PC-9 (cell line): Measurements from ENCODE around the gene SMIM3. TPM values are rescaled to one million over a fixed set of nuclear protein-coding genes. Genes with fewer than 3 reads are reported as not detected.

Source experiments
- BruUV-seq: library from RNA; stranded (reverse); fragments of 400-500 nt; replicated peaks from 2 replicates; lab custom pipeline; 2021; lab: Mats Ljungman, UMichigan
- CTCF ChIA-PET: fragments of 300-600 bp; sonication (Branson Sonifier 250); formaldehyde crosslinking; loops from one replicate; lab custom pipeline; 2022; ENCODE audit warnings: antibody characterized with exemption; lab: Charles Lee
- POLR2A ChIA-PET: fragments of 300-600 bp; sonication (Branson Sonifier 250); formaldehyde crosslinking; loops from one replicate; lab custom pipeline; 2022; ENCODE audit warnings: antibody characterized with exemption; ENCODE audit not compliant: unreplicated experiment; lab: Charles Lee
- DNase-seq, 2 experiments: peaks; one replicate each; pipeline versions ENCODE4 v3.0.0 to v3.0.0-alpha.2; 2015 to 2022; ENCODE audit warnings: mixed read lengths in 1 of 2
- H2AFZ ChIP-seq: fragments of 200-600 bp; sonication (generic); 2 replicates; pipeline ENCODE4 v1.8.1; 2017; ENCODE audit warnings: antibody characterized with exemption
- H3F3A ChIP-seq: fragments of 200-600 bp; sonication (generic); 2 replicates; pipeline ENCODE4 v1.8.1; 2017; ENCODE audit warnings: antibody characterized with exemption, mild to moderate bottlenecking, low read depth; ENCODE audit not compliant: insufficient read depth
- H3K27ac ChIP-seq: fragments of 200-600 bp; sonication (generic); 2 replicates; pipeline ENCODE4 v1.6.1; 2016; ENCODE audit warnings: mixed run types
- H3K27me3 ChIP-seq: fragments of 200-600 bp; sonication (generic); 2 replicates; pipeline ENCODE4 v1.6.1; 2016; ENCODE audit warnings: low read depth, mixed run types; ENCODE audit not compliant: insufficient read depth
- H3K36me3 ChIP-seq: fragments of 200-600 bp; sonication (generic); 2 replicates; pipeline ENCODE4 v1.6.1; 2016; ENCODE audit warnings: low read depth, mixed run types
- H3K4me1 ChIP-seq: fragments of 200-600 bp; sonication (generic); replicated peaks from 2 replicates; pipeline ENCODE4 v1.6.1; 2016; ENCODE audit warnings: mixed run types; ENCODE audit not compliant: insufficient read depth
- H3K4me2 ChIP-seq: fragments of 200-600 bp; sonication (generic); 2 replicates; pipeline ENCODE4 v1.6.1; 2017; ENCODE audit warnings: mixed run types
- H3K4me3 ChIP-seq: fragments of 200-600 bp; sonication (generic); 2 replicates; pipeline ENCODE4 v1.6.1; 2016; ENCODE audit warnings: mixed run types
- H3K79me2 ChIP-seq: fragments of 200-600 bp; sonication (generic); 2 replicates; pipeline ENCODE4 v1.6.1; 2017; ENCODE audit warnings: low read depth, mixed run types
- H3K9me2 ChIP-seq: fragments of 200-600 bp; sonication (generic); 2 replicates; pipeline ENCODE4 v1.8.1; 2017; ENCODE audit warnings: mild to moderate bottlenecking; ENCODE audit not compliant: insufficient read depth
- H3K9me3 ChIP-seq: fragments of 200-600 bp; sonication (generic); 2 replicates; pipeline ENCODE4 v1.8.1; 2016; ENCODE audit warnings: low read depth; ENCODE audit not compliant: insufficient read depth
- H4K20me1 ChIP-seq: fragments of 200-600 bp; sonication (generic); 2 replicates; pipeline ENCODE4 v1.8.1; 2017; ENCODE audit not compliant: insufficient read depth
- CTCF ChIP-seq: fragments of 200-600 bp; sonication (generic); conservative IDR thresholded peaks from 2 replicates; pipeline ENCODE4 v1.6.1; 2017; ENCODE audit warnings: mixed run types, antibody characterized with exemption, mild to moderate bottlenecking, moderate library complexity
- EZH2 ChIP-seq: fragments of 200-600 bp; sonication (generic); IDR thresholded peaks from 2 replicates; pipeline ENCODE4 v1.8.0; 2017; ENCODE audit warnings: antibody characterized with exemption, low read depth
- intact Hi-C: fragments of 100-400 bp; cut with micrococcal nuclease; formaldehyde crosslinking; loops from one replicate; pipeline ENCODE4 v1.10.0; 2022; ENCODE audit not compliant: unreplicated experiment
- total RNA-seq: library from RNA; stranded (reverse); gene quantifications from 2 replicates; pipeline ENCODE4 v1.2.3, GENCODE V29; 2021

The SMIM3 gene
- total RNA-seq, 1 experiment from 2014 or later = 12.1 TPM

- no peak overlapping the region for H2AFZ ChIP-seq
- no peak overlapping the region for H3K27ac ChIP-seq
- intact Hi-C loops = no loop called here
- peak overlapping the region; percentile 79 for H3K4me3 ChIP-seq
- H3F3A ChIP-seq = peaks cover 6% of the 10 kb centered on the region; the same call in 1 of the 2 replicates
- H4K20me1 ChIP-seq = no peaks in the 10 kb centered on the region; the same call in 1 of the 2 replicates
- no peaks in the 10 kb centered on the region for H3K9me3 ChIP-seq
- DNase-seq = no peak
- no TSS peak for BruUV-seq
- no peaks in the 10 kb centered on the region; the same call in 1 of the 2 replicates for H3K9me2 ChIP-seq
- TF ChIP-seq EZH2 (no peak), CTCF (no peak)
- no peaks in the 10 kb centered on the region for H3K27me3 ChIP-seq
- ChIA-PET POLR2A (interaction anchor here (1.0 kb wide), 1 partner anchor 29 kb away, joined by 3 read pairs; no protein-coding TSS in a partner anchor), CTCF (no interaction called here)
- H3K4me1 ChIP-seq = peaks cover 15% of the 10 kb centered on the region
- peaks cover 47% of the 10 kb centered on the region for H3K79me2 ChIP-seq
- H3K4me2 ChIP-seq = peak overlapping the region; percentile 81
- H3K36me3 ChIP-seq = peaks cover 25% of the 10 kb centered on the region
These were observed 21.4 kb upstream of the SMIM3 start for GRCh38 chr5:150757087-150757649.

- TF ChIP-seq CTCF = no peak
- no peak for TF ChIP-seq EZH2
- no peaks in the 10 kb centered on the region for H3K27me3 ChIP-seq
- intact Hi-C loops = loop anchor here (1.0 kb wide), 3 partner anchors 21 to 146 kb away; partner anchors contain the start of gene ZNF300
- peak overlapping the region; percentile 97 for H2AFZ ChIP-seq
- H3K27ac ChIP-seq = peak overlapping the region; percentile 18; the same call in 1 of the 2 replicates
- ChIA-PET CTCF (interaction anchor here (0.6 to 1.5 kb wide), 3 partner anchors 20 to 495 kb away, joined by 3 to 10 read pairs (median 3); partner anchors contain the start of genes GM2A and SMIM3), POLR2A (interaction anchor here (0.6 to 1.0 kb wide), 4 partner anchors 19 to 308 kb away, joined by 3 to 6 read pairs (median 6); partner anchors contain the start of gene RBM22)
- DNase-seq = no peak
- BruUV-seq = TSS peak; percentile 73
- peak overlapping the region; percentile 81 for H3K4me2 ChIP-seq
- peak overlapping the region; percentile 79 for H3K4me3 ChIP-seq
- no peaks in the 10 kb centered on the region; the same call in 1 of the 2 replicates for H4K20me1 ChIP-seq
- no peaks in the 10 kb centered on the region; the same call in 1 of the 2 replicates for H3K9me2 ChIP-seq
- H3K79me2 ChIP-seq = peaks cover 47% of the 10 kb centered on the region
- peaks cover 20% of the 10 kb centered on the region for H3K36me3 ChIP-seq
- H3K4me1 ChIP-seq = peaks cover 19% of the 10 kb centered on the region
- no peaks in the 10 kb centered on the region for H3K9me3 ChIP-seq
- H3F3A ChIP-seq = no peaks in the 10 kb centered on the region
These were observed 20.4 kb upstream of the SMIM3 start for GRCh38 chr5:150758203-150758530.

- BruUV-seq = no TSS peak
These were observed 19.8 kb upstream of the SMIM3 start, which contains the start of gene DCTN4 for GRCh38 chr5:150758531-150759333. Gene DCTN4 (minus strand): TSS chr5:150759017. CDS start chr5:150758993, 24 bp downstream.

More at GRCh38 chr5:150758531-150759333, 19.8 kb upstream of the SMIM3 start, which contains the start of gene DCTN4:
- Histone ChIP-seq H3K9me3 (no peaks in the 10 kb centered on the region), H4K20me1 (no peaks in the 10 kb centered on the region; the same call in 1 of the 2 replicates), H3K79me2 (peaks cover 44% of the 10 kb centered on the region), H3K4me1 (peaks cover 24% of the 10 kb centered on the region), H3K9me2 (no peaks in the 10 kb centered on the region; the same call in 1 of the 2 replicates), H3K27me3 (no peaks in the 10 kb centered on the region), H3K27ac (peak within 1 kb of the TSS; percentile 73), H3K4me2 (peak within 1 kb of the TSS; percentile 81), H2AFZ (peak within 1 kb of the TSS; percentile 97), H3K4me3 (peak within 1 kb of the TSS; percentile 79), H3F3A (no peaks in the 10 kb centered on the region), H3K36me3 (peaks cover 18% of the 10 kb centered on the region)
- intact Hi-C loops = loop anchor here (1.0 kb wide), 3 partner anchors 21 to 146 kb away; partner anchors contain the start of gene ZNF300
- POLR2A ChIA-PET = interaction anchor here (0.6 to 1.0 kb wide), 6 partner anchors 13 to 309 kb away, joined by 3 to 6 read pairs (median 5); partner anchors contain the start of genes RBM22 and SMIM3
- CTCF ChIA-PET = interaction anchor here (0.5 to 1.5 kb wide), 4 partner anchors 20 to 494 kb away, joined by 3 to 10 read pairs (median 6); partner anchors contain the start of genes GM2A and SMIM3
- peak; percentile 94 to 97 for DNase-seq
- TF ChIP-seq CTCF (peak; percentile 55; the same call in 1 of the 2 replicates), EZH2 (no peak)
